Endothelial cell of umbilical vein (primary cell): ENCODE measurements around the gene CHST3. TPM values are rescaled to one million over a fixed set of nuclear protein-coding genes. Genes with fewer than 3 reads are reported as not detected.

Experiments used
- BruUV-seq: library from RNA; stranded (reverse); fragments of 400-500 nt; replicated peaks from 2 replicates; lab custom pipeline; 2021; lab: Mats Ljungman, UMichigan
- CTCF ChIA-PET: fragments of 300-600, 350-600 bp; sonication (Branson Sonifier 250); formaldehyde crosslinking; loops from one replicate; lab custom pipeline; 2021; ENCODE audit warnings: antibody characterized with exemption, inconsistent platforms; lab: Charles Lee
- POLR2A ChIA-PET: fragments of 300-600, 350-600 bp; sonication (Branson Sonifier 250); formaldehyde crosslinking; loops from one replicate; lab custom pipeline; 2021; ENCODE audit warnings: antibody characterized with exemption, inconsistent platforms; lab: Charles Lee
- DNase-seq: peaks from one replicate; pipeline ENCODE4 v3.0.0-alpha.2; 2011; ENCODE audit warnings: low read depth, low spot score
- FAIRE-seq: peaks from 2 replicates; lab custom pipeline; 2011; peaks lifted over from hg19 to GRCh38; lab: Jason Lieb, UNC
- H2AFZ ChIP-seq: 2 replicates; pipeline ENCODE4 v1.6.0; 2012; ENCODE audit warnings: low read depth, low read length, control low read depth, inconsistent platforms
- H3K27ac ChIP-seq: 2 replicates; pipeline ENCODE4 v1.5.1; 2011; ENCODE audit warnings: low read depth, mild to moderate bottlenecking, control low read depth, low read length, moderate library complexity; ENCODE audit not compliant: insufficient read depth
- H3K27me3 ChIP-seq, 2 experiments: 2 replicates each; pipeline versions ENCODE4 v1.6.0 to v1.6.1; 2011; ENCODE audit warnings: low read length in 2 of 2, mixed read lengths in 1 of 2; ENCODE audit not compliant: control insufficient read depth in 2 of 2, insufficient read depth in 2 of 2
- H3K36me3 ChIP-seq, 2 experiments: 2 replicates in 1 of 2; 3 replicates in 1 of 2; pipeline ENCODE4 v1.5.1; 2011; ENCODE audit warnings: low read length in 2 of 2, mild to moderate bottlenecking in 1 of 2, moderate library complexity in 1 of 2; ENCODE audit not compliant: control insufficient read depth in 2 of 2, insufficient read depth in 2 of 2; ENCODE audit errors: extremely low read depth in 1 of 2
- H3K4me1 ChIP-seq: 3 replicates; pipeline ENCODE4 v1.5.1; 2011; ENCODE audit warnings: mild to moderate bottlenecking, low read length; ENCODE audit not compliant: control insufficient read depth, insufficient read depth; ENCODE audit errors: extremely low read depth
- H3K4me2 ChIP-seq: 2 replicates; pipeline ENCODE4 v1.6.1; 2011; ENCODE audit warnings: low read length, control low read depth, mixed read lengths; ENCODE audit not compliant: insufficient read depth
- H3K4me3 ChIP-seq, 3 experiments: fragments of 200-600 bp in 1 of 3; sonication (generic), shearing (Covaris generic) in 1 of 3; replicated peaks in 1 of 3; 2 replicates each; pipeline ENCODE4 v1.5.1; 2011 to 2016; ENCODE audit warnings: control low read depth in 3 of 3, low read length in 3 of 3, mild to moderate bottlenecking in 2 of 3, inconsistent platforms in 1 of 3, low read depth in 1 of 3, moderate library complexity in 1 of 3; ENCODE audit not compliant: insufficient read depth in 1 of 3
- H3K79me2 ChIP-seq: 2 replicates; pipeline ENCODE4 v1.6.0; 2012; ENCODE audit warnings: low read length, inconsistent platforms; ENCODE audit not compliant: control insufficient read depth, insufficient read depth
- H3K9ac ChIP-seq: replicated peaks from 2 replicates; pipeline ENCODE3; 2011; ENCODE audit warnings: low read length, control low read depth; ENCODE audit not compliant: insufficient read depth; ENCODE audit errors: extremely low read depth
- H3K9me1 ChIP-seq: replicated peaks from 3 replicates; pipeline ENCODE4 v1.6.0; 2011; ENCODE audit warnings: mild to moderate bottlenecking, low read length; ENCODE audit not compliant: control insufficient read depth, insufficient read depth; ENCODE audit errors: extremely low read depth
- H3K9me3 ChIP-seq: replicated peaks from 2 replicates; pipeline ENCODE4 v1.5.1; 2012; ENCODE audit warnings: low read length, inconsistent platforms; ENCODE audit not compliant: control insufficient read depth, insufficient read depth
- H4K20me1 ChIP-seq: replicated peaks from 2 replicates; pipeline ENCODE3; 2011; ENCODE audit warnings: mild to moderate bottlenecking, low read length; ENCODE audit not compliant: control insufficient read depth, insufficient read depth; ENCODE audit errors: extremely low read depth
- CTCF ChIP-seq, 2 donors: IDR thresholded peaks; 1 replicate in 1 of 2; 2 replicates in 1 of 2; pipeline ENCODE4 v1.5.1; 2011; ENCODE audit warnings: low read length in 2 of 2, mild to moderate bottlenecking in 2 of 2, moderate library complexity in 2 of 2, control low read depth in 1 of 2, inconsistent platforms in 1 of 2, low read depth in 1 of 2; ENCODE audit not compliant: insufficient read depth in 1 of 2; ENCODE audit errors: extremely low read depth in 1 of 2
- EZH2 ChIP-seq: IDR thresholded peaks from 2 replicates; pipeline ENCODE4 v1.6.1; 2012; ENCODE audit warnings: borderline replicate concordance, low read depth, mild to moderate bottlenecking, moderate library complexity, low read length, inconsistent platforms; ENCODE audit not compliant: severe bottlenecking
- FOS ChIP-seq: IDR thresholded peaks from 2 replicates; pipeline ENCODE4 v1.6.1; 2011; ENCODE audit warnings: mild to moderate bottlenecking, low read length, moderate library complexity, borderline replicate concordance; ENCODE audit not compliant: insufficient read depth
- GATA2 ChIP-seq: IDR thresholded peaks from 2 replicates; pipeline ENCODE4 v1.7.0; 2011; ENCODE audit warnings: low read depth, mild to moderate bottlenecking, moderate library complexity, mixed read lengths, low read length; ENCODE audit not compliant: insufficient read length, insufficient read depth
- JUN ChIP-seq: IDR thresholded peaks from 2 replicates; pipeline ENCODE4 v1.6.1; 2011; ENCODE audit warnings: borderline replicate concordance, low read depth; ENCODE audit not compliant: insufficient read length, insufficient read depth
- MAX ChIP-seq: IDR thresholded peaks from 2 replicates; pipeline ENCODE4 v1.6.1; 2011; ENCODE audit not compliant: insufficient read depth, insufficient read length
- MYC ChIP-seq: IDR thresholded peaks from one replicate; pipeline ENCODE4 v1.6.1; 2011; ENCODE audit warnings: mild to moderate bottlenecking, low read depth, low read length
- POLR2A ChIP-seq: IDR thresholded peaks from 2 replicates; pipeline ENCODE4 v1.6.1; 2012; ENCODE audit warnings: low read depth, mild to moderate bottlenecking, control low read depth, low read length
- POLR2AphosphoS5 ChIP-seq: IDR thresholded peaks from 2 replicates; pipeline ENCODE4 v1.6.1; 2012; ENCODE audit warnings: low read depth, mild to moderate bottlenecking, control low read depth, low read length, moderate library complexity; ENCODE audit not compliant: insufficient read depth
- dilution Hi-C: fragments of 300-500 bp; cut with MboI; formaldehyde crosslinking; loops from one replicate; pipeline ENCODE4 v1.15.0; 2019; ENCODE audit warnings: low sequenced_read_pairs; ENCODE audit not compliant: extremely low pct_ligation_motif_present
- intact Hi-C: fragments of 100-400 bp; cut with micrococcal nuclease; formaldehyde crosslinking; loops from one replicate; pipeline ENCODE4 v1.10.0; 2022
- polyA plus RNA-seq, 4 experiments: library from polyadenylated mRNA; depleted of rRNA in 3 of 4; stranded (reverse) in 3 of 4; unstranded in 1 of 4; fragments of >200 nt; gene quantifications; 2 replicates each; pipeline versions ENCODE4 v1.2.1 to v1.2.3, GENCODE V29; 2011 to 2012; ENCODE audit warnings: missing spikeins in 1 of 4
- total RNA-seq: library from RNA; stranded (reverse); gene quantifications from 2 replicates; pipeline ENCODE4 v1.2.3, GENCODE V29; 2021

The CHST3 gene
- total and polyA plus RNA-seq, 2 donors (not counting 3 experiments of a cell fraction or from before 2014, with no cell fraction given): 5.5 to 11.5 TPM

DNA sequence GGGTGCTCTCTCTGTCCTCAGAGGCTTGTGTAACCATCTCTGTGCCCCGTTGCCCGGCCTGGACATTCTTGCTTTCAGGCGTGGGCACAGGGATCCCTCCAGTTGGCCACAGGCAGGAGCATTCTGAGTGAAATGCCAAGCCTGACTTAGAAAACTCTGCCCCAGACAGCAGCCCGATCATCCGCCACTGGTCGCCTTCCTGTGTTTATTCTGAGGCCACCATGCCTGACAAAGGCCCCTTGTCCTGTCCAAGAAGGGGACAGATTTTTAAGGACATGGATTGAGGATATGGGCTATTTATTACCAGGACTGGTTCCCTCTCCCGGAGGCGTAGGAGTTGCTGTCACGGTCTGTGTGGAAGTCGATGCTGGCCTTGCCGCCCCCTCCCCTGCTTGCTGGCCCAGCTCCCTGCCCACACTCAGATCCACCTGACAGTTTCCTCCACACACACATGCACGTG is 69.9 kb downstream of the CHST3 start:
- no TSS peak for BruUV-seq
- no peak overlapping the region for H3K4me3 ChIP-seq
- no peak for TF ChIP-seq FOS
- no peak for TF ChIP-seq POLR2AphosphoS5
- no peak for TF ChIP-seq GATA2
- no peak for TF ChIP-seq MAX
- no peak overlapping the region for H3K4me2 ChIP-seq
- H4K20me1 ChIP-seq: no peaks in the 10 kb centered on the region
- DNase-seq: no peak
- ChIA-PET CTCF (interaction anchor here (2.8 to 4.3 kb wide), 2 partner anchors 15 to 138 kb away, joined by 8 to 29 read pairs; no protein-coding TSS in a partner anchor), POLR2A (no interaction called here)
- H3K9me1 ChIP-seq: no peaks in the 10 kb centered on the region
- dilution Hi-C loops: no loop called here
- no peaks in the 10 kb centered on the region for H3K79me2 ChIP-seq
- intact Hi-C loops: no loop called here
- no peaks in the 10 kb centered on the region for H3K9me3 ChIP-seq
- H3K36me3 ChIP-seq: no peaks in the 10 kb centered on the region
- no peaks in the 10 kb centered on the region for H3K4me1 ChIP-seq
- H3K27ac ChIP-seq: no peak overlapping the region
- FAIRE-seq: no peak
- H3K9ac ChIP-seq: no peak overlapping the region
- H3K27me3 ChIP-seq: peaks cover 2 to 3% of the 10 kb centered on the region in 2 experiments
- H2AFZ ChIP-seq: no peak overlapping the region

DNA sequence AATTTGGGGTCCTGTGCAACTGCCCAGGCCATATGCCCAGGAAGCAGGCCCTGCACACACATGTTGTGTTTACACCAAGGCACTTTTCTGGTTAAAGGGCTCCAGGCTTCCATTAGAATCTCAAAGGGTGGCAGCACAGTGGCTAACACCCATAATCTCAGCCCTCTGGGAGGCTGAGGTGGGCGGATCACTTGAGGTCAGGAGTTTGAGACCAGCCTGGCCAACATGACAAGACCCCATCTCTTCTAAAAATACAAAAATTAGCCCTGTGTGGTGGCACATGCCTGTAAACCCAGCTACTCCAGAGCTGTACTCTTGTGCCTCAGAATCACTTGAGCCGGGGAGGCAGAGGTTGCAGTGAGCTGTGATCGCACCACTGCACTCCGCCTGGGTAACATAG is 70.6 kb downstream of the CHST3 start:
- no peak overlapping the region for H3K27ac ChIP-seq
- H3K9me1 ChIP-seq: no peaks in the 10 kb centered on the region
- POLR2A ChIA-PET: no interaction called here
- CTCF ChIA-PET: interaction anchor here (0.6 to 1.2 kb wide), 3 partner anchors 14 to 139 kb away, joined by 3 to 8 read pairs (median 4); no protein-coding TSS in a partner anchor
- no TSS peak for BruUV-seq
- dilution Hi-C loops (no loop called here), intact Hi-C loops (no loop called here)
- no peaks in the 10 kb centered on the region for H4K20me1 ChIP-seq
- FAIRE-seq: no peak
- no peak for DNase-seq
- no peaks in the 10 kb centered on the region for H3K4me1 ChIP-seq
- H3K9me3 ChIP-seq: no peaks in the 10 kb centered on the region
- H3K36me3 ChIP-seq: no peaks in the 10 kb centered on the region
- H3K4me2 ChIP-seq: no peak overlapping the region
- H3K9ac ChIP-seq: no peak overlapping the region
- no peaks in the 10 kb centered on the region for H3K79me2 ChIP-seq
- TF ChIP-seq EZH2: no peak
- TF ChIP-seq CTCF (IDR thresholded peaks at IDR 0.05; ENCODE audit: extremely low read depth in 1 of 2, insufficient read depth in 1 of 2, low read depth in 1 of 2, low read length in 2 of 2): no peak
- TF ChIP-seq POLR2A: no peak
- no peak for TF ChIP-seq GATA2
- no peak for TF ChIP-seq MAX
- no peak for TF ChIP-seq MYC
- no peak for TF ChIP-seq JUN
- TF ChIP-seq POLR2AphosphoS5: no peak
- peaks cover 2 to 3% of the 10 kb centered on the region in 2 experiments for H3K27me3 ChIP-seq
- no peak overlapping the region for H3K4me3 ChIP-seq
- no peak overlapping the region for H2AFZ ChIP-seq
